Activated T-cell treated with anti-CD3 and anti-CD28 coated beads, Interleukin-2, amount 50 U/mL, for 1 hour (primary cell): ENCODE data around the gene CACNG4.

Source experiments
- DNase-seq: peaks from one replicate; pipeline ENCODE4 v3.0.0-alpha.2; 2020

Gene CACNG4

GRCh38 chr17:66944351-66945146, 20.0 kb upstream of the CACNG4 start:
- DNase-seq, result no peak

GRCh38 chr17:66945147-66945835, 19.2 kb upstream of the CACNG4 start:
- no peak for DNase-seq

GRCh38 chr17:66946251-66946650, 18.3 kb upstream of the CACNG4 start:
- no peak for DNase-seq

- no peak for DNase-seq
Measured at GRCh38 chr17:66947311-66947710, 17.2 kb upstream of the CACNG4 start.

- DNase-seq, result no peak
Measured at GRCh38 chr17:66948061-66948750, 16.3 kb upstream of the CACNG4 start.

- DNase-seq, result no peak
Measured at GRCh38 chr17:66949501-66949900, 15.0 kb upstream of the CACNG4 start.

GRCh38 chr17:66950325-66950724, 14.2 kb upstream of the CACNG4 start:
- no peak for DNase-seq

- no peak for DNase-seq
Measured at GRCh38 chr17:66950886-66951604, 13.5 kb upstream of the CACNG4 start.

GRCh38 chr17:66951605-66951953, 12.9 kb upstream of the CACNG4 start:
- DNase-seq, result no peak

GRCh38 chr17:66952031-66952524, 12.4 kb upstream of the CACNG4 start:
- no peak for DNase-seq

- no peak for DNase-seq
Measured at GRCh38 chr17:66952681-66953629, 11.6 kb upstream of the CACNG4 start.

GRCh38 chr17:66953630-66954020, 10.9 kb upstream of the CACNG4 start:
- DNase-seq, result no peak

- no peak for DNase-seq
Measured at GRCh38 chr17:66954632-66955031, 9.9 kb upstream of the CACNG4 start.

GRCh38 chr17:66955821-66956220, 8.7 kb upstream of the CACNG4 start:
- DNase-seq, result no peak

GRCh38 chr17:66956941-66957340, 7.6 kb upstream of the CACNG4 start:
- DNase-seq, result no peak

- no peak for DNase-seq
Measured at GRCh38 chr17:66957343-66957742, 7.2 kb upstream of the CACNG4 start.

GRCh38 chr17:66957951-66958579, 6.4 kb upstream of the CACNG4 start:
- DNase-seq, result no peak

GRCh38 chr17:66959641-66960375, 4.7 kb upstream of the CACNG4 start:
- DNase-seq, result no peak

- DNase-seq, result no peak
Measured at GRCh38 chr17:66960613-66961012, 3.9 kb upstream of the CACNG4 start.

- DNase-seq, result no peak
Measured at GRCh38 chr17:66963521-66963908, 992 bp upstream of the CACNG4 start.
